HG02623 (cell line): ENCODE results near the gene RHOT1.
"Not testable (repeated sequence)": the region's sequence is repeated elsewhere in the genome, so short reads cannot be mapped to it uniquely, and the experiment has no call there.

Experiments
- ATAC-seq: cut with Tn5 transposase; IDR thresholded peaks from one replicate; pipeline ENCODE4 v1.9.1; 2021; ENCODE audit warnings: moderate library complexity; ENCODE audit not compliant: unreplicated experiment

The RHOT1 gene

GRCh38 chr17:32142038-32142856, at the start of gene RHOT1:
TSS of gene RHOT1 (plus strand) at chr17:32142502. CDS start at chr17:32142693, 191 bp downstream.
- peak; percentile 72 for ATAC-seq

GRCh38 chr17:32099686-32100085, 42.6 kb upstream of the RHOT1 start:
- no peak for ATAC-seq

- not testable (repeated sequence) for ATAC-seq
Observed at GRCh38 chr17:32100323-32100722, 42.0 kb upstream of the RHOT1 start.

GRCh38 chr17:32100971-32101631, 41.2 kb upstream of the RHOT1 start:
- ATAC-seq = no peak

DNA sequence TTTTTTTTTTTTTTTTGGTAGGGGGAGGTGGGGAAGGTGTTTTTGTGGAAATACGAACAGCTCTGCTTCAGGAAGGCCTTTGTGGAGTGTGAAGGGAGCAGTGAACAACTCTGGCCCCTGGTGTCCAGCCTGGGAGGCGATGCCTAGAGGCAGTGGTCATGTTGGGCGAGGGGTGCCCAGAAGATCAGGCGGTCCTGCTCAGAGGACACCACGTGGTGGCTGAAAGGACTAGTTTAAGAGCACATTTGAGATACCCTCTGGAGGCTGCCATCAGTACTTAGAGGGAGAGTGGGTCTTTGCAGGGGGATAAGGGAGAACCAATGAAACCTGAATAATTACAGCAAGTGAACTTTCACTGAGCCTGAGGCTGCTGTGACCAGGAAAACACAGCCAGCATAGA, 40.1 kb upstream of the RHOT1 start:
- ATAC-seq = no peak

- ATAC-seq = no peak
Observed at GRCh38 chr17:32102646-32103186, 39.6 kb upstream of the RHOT1 start.

GRCh38 chr17:32103476-32104113, 38.7 kb upstream of the RHOT1 start:
- ATAC-seq = no peak

DNA sequence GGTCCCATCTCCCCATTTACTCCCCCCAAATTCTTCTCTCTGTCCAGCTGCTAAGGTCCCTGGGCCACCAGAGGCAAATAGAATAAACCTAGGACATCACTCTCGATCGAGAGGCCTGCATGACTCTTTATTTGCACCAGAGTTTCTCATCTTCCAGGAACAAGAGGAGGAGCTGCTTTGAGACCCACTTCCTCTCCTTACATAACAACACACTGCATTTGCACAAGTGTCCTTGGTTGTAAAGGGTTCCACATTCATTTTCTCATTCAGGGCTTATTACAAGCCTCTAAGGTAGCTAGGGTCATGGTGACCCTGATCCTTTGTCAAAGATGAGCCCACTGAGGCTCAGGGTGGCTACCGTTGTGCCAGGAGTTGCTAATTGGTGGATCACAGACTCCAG, 38.1 kb upstream of the RHOT1 start:
- ATAC-seq = no peak

DNA sequence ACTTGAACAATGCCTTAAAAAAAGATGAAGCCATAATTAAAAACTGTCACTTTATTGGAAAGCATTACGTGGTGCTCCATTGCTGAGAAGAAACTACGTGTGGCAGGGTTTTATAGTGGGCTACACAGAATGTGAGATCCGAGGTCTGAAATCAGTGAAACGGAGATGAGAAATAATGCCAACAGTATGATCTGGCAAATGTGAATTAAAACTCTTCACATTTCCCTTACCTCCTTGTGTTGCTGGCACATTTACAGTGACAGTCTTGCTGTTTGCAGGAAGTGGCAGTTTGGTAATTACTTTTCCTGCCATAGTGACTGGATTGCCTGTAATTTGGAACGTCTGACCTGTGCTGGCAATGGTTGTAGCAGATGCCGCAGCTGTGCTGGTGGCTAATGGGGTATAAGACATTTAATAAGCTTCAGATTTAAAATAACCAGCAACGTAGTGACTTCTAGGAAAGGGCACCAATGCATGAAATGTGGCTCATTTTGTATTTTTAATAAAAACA, 35.8 kb upstream of the RHOT1 start:
- not testable (repeated sequence) for ATAC-seq

GRCh38 chr17:32107194-32107593, 35.1 kb upstream of the RHOT1 start:
- ATAC-seq = not testable (repeated sequence)

GRCh38 chr17:32110596-32110995, 31.7 kb upstream of the RHOT1 start:
- ATAC-seq = no peak

DNA sequence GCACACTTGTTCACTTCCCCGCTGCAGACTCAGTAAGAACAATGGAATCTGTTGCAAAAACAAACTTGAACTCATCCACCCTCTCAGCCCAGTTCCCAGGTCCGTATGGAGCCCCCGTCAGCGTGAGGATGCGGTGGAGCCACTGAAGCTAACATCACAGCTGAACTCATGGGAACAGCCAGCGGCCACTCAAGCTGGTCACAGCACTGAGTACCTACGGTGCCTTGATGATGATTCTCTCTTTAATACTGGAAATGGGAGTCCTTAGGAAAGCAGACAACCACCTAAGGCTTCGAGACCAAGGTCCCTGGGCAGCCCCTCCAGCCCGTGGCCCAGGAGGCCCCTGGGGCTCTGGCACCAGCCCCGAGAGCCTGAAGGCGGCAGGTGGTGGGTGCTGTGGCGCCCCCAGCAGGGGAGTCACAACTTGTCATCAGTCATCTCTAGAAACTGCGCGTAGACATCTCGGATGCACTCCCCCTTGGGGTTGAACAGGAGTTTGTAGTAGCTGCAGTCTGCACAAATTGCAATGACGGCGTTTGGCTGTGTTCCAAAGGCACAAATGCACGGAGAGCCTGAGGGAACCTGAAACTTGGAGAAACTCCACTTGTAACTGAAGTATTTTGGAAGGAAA, 31.0 kb upstream of the RHOT1 start:
- ATAC-seq = no peak

DNA sequence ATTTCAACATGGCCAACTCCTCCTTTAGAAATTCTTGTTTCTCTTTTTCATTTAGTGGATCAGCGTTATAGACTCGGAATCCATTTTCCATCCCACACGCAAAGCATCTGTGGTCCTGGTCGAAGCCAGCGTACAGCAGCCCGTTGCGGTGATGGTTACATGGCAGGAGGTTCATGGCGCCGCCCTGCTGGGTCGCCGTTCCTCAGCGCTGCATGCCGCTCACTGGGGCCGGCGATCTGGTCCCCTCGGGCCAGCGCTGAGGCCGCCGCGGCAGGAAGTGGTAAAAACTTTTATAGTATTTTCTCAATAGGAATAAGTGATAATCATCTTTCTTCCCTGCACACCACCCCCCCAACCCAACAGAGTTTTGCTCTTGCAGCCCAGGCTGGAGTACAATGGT, 29.9 kb upstream of the RHOT1 start:
- ATAC-seq = no peak

DNA sequence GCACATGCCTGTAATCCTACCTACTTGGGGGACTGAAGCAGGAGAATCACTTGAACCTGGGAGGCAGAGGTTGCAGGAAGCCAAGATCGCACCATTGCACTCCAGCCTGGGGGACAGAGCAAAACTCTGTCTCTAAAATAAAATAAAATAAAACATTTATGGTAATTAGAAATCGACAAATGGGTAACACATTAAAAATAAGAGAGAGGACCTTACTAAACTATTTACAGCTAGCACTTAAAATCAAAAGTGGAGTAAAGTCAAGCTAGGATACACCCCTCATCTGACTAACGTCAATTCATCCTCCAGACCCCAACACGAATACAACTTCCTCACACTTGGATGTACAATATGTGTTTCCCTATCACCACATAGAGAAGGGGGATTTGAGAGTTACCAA, 27.8 kb upstream of the RHOT1 start:
- ATAC-seq = no peak

GRCh38 chr17:32115546-32115945, 26.8 kb upstream of the RHOT1 start:
- not testable (repeated sequence) for ATAC-seq

DNA sequence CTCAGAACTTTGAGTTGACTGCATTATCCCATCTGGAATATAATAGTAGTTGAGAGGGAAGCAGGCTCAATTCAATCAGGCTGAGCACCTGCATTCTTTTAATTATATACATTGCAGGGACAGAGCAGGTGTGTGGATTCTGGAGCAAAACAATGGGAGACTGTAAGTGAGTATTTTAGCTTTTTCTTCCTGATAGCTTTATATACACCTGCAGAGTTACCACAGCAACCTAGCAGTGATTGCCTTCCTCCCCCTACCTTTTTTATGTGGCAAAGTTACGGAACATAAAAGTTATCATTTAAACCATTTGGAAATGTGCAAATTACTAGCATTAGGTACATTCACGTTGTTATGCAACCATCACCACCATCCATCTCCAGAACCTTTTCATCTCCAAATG, 25.4 kb upstream of the RHOT1 start:
- ATAC-seq = no peak

GRCh38 chr17:32117399-32117798, 24.9 kb upstream of the RHOT1 start:
- ATAC-seq = no peak

GRCh38 chr17:32118088-32118487, 24.2 kb upstream of the RHOT1 start:
- ATAC-seq = not testable (repeated sequence)

DNA sequence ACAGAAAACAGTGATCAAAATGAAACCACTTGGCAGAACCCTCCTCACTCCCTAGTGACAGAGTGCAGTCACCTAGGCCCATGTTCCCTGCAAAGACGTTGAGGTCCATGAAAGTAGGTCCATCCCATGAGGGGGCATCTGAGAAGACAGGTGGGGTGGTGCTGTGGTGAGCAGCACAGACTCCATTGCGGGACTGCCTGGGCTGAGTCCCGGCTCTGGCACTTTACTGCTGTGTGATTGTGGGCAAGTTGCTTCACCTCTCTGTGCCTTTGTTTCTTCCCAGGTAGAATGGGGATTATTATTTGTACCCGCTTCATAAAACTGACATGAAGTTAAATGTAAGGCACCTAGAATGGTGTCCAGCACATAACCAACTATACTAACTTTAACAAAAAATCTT, 23.5 kb upstream of the RHOT1 start:
- no peak for ATAC-seq

GRCh38 chr17:32120141-32120540, 22.2 kb upstream of the RHOT1 start:
- ATAC-seq = no peak

DNA sequence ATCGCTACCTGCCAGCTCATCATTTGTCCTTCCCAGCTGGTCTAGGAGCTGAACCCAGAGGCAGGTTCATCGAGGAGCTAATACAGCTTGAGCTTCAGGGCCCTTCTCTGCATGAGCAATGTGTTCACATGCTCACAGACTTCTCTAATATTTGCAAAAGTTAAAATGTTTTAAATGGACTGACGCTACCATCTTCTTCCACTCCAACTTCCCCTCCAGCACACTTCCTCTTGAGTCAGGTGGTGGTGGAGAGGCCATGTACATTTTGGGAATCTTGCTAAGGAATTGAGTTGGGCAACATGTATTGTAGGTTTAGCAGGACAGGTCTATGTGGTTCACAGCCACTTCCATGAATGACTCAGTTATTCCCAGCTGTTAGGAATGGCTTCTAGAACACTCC, 21.6 kb upstream of the RHOT1 start:
- no peak for ATAC-seq
